ENCODE data around the gene ESRRG. TPM values are rescaled to one million over a fixed set of nuclear protein-coding genes. Genes with fewer than 3 reads are reported as not detected.

ESRRG gene
- total and polyA plus RNA-seq, 3 donors from 2014 or later, result 0.93 to 2.2 (median 1.6) TPM

- Histone ChIP-seq H3K4me1 (no peaks in the 10 kb centered on the region), H3K9me3 (no peaks in the 10 kb centered on the region), H3K36me3 (ENCODE audit: low read depth, missing control alignments) (no peaks in the 10 kb centered on the region), H3K27me3 (no peaks in the 10 kb centered on the region), H3K4me3 (no peak overlapping the region), H3K27ac (no peak overlapping the region)
- no peak for DNase-seq
- intact Hi-C loops (cut with DNase I; ENCODE audit: low total_unique reads), result no loop called here
- TF ChIP-seq, protein P1, sequence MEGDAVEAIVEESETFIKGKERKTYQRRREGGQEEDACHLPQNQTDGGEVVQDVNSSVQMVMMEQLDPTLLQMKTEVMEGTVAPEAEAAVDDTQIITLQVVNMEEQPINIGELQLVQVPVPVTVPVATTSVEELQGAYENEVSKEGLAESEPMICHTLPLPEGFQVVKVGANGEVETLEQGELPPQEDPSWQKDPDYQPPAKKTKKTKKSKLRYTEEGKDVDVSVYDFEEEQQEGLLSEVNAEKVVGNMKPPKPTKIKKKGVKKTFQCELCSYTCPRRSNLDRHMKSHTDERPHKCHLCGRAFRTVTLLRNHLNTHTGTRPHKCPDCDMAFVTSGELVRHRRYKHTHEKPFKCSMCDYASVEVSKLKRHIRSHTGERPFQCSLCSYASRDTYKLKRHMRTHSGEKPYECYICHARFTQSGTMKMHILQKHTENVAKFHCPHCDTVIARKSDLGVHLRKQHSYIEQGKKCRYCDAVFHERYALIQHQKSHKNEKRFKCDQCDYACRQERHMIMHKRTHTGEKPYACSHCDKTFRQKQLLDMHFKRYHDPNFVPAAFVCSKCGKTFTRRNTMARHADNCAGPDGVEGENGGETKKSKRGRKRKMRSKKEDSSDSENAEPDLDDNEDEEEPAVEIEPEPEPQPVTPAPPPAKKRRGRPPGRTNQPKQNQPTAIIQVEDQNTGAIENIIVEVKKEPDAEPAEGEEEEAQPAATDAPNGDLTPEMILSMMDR (IDR thresholded peaks at IDR 0.05), result no peak
- no peak for TF ChIP-seq POLR2A (IDR thresholded peaks at IDR 0.05)
- 59 to 67% methylated on average over 4 of the region's 4 CpGs for WGBS, 2 donors
Measured at GRCh38 chr1:216576234-216576937, 146.8 kb downstream of the ESRRG start.

- H3K27ac ChIP-seq, result no peak overlapping the region
- intact Hi-C loops (cut with DNase I; ENCODE audit: low total_unique reads), result no loop called here
- H3K36me3 ChIP-seq (ENCODE audit: low read depth, missing control alignments), result no peaks in the 10 kb centered on the region
- no peaks in the 10 kb centered on the region for H3K27me3 ChIP-seq
- TF ChIP-seq, protein P1 (IDR thresholded peaks at IDR 0.05), result no peak
- no peak for TF ChIP-seq POLR2A (IDR thresholded peaks at IDR 0.05)
- DNase-seq, result no peak
- no peaks in the 10 kb centered on the region for H3K4me1 ChIP-seq
- WGBS, 2 donors, result 46 to 79% methylated on average over 3 of the region's 3 CpGs
- H3K9me3 ChIP-seq, result no peaks in the 10 kb centered on the region
- no peak overlapping the region for H3K4me3 ChIP-seq
Measured at GRCh38 chr1:216566641-216567205, 156.5 kb downstream of the ESRRG start.

GRCh38 chr1:216563087-216563486 is 160.1 kb downstream of the ESRRG start:
- Histone ChIP-seq H3K9me3 (no peaks in the 10 kb centered on the region), H3K4me3 (no peak overlapping the region), H3K4me1 (no peaks in the 10 kb centered on the region), H3K36me3 (ENCODE audit: low read depth, missing control alignments) (no peaks in the 10 kb centered on the region), H3K27ac (no peak overlapping the region), H3K27me3 (no peaks in the 10 kb centered on the region)
- no peak for DNase-seq
- intact Hi-C loops (cut with DNase I; ENCODE audit: low total_unique reads), result no loop called here
- TF ChIP-seq POLR2A (IDR thresholded peaks at IDR 0.05), result no peak
- TF ChIP-seq, protein P1 (IDR thresholded peaks at IDR 0.05), result no peak
- WGBS, 2 donors, result 78 to 82% methylated on average over 8 of the region's 8 CpGs

DNA sequence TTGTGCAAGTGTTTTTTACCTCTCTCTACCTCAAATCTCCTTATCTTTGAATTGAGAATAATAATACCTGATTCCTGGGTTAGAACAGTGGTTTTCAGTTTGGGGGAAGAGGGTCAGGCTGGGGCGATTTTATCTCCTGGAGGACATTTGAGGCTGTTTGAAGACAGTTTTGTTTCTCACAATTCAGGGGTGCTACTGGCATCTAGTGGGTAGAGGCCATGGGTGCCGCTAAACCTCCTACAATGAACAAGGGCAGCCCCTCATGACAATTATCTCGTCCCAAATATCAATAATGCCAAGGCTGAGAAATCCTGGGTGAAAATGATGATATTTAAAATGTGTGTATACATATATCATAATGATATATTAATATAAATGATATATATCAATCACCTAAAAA is 160.8 kb downstream of the ESRRG start:
- no peaks in the 10 kb centered on the region for H3K27me3 ChIP-seq
- no peaks in the 10 kb centered on the region for H3K9me3 ChIP-seq
- intact Hi-C loops (cut with DNase I; ENCODE audit: low total_unique reads), result no loop called here
- TF ChIP-seq, protein P1 (IDR thresholded peaks at IDR 0.05), result no peak
- no peak for TF ChIP-seq POLR2A (IDR thresholded peaks at IDR 0.05)
- WGBS, 2 donors, result 61 to 63% methylated on average over 3 of the region's 3 CpGs
- DNase-seq, result no peak
- no peaks in the 10 kb centered on the region for H3K36me3 ChIP-seq (ENCODE audit: low read depth, missing control alignments)
- no peak overlapping the region for H3K27ac ChIP-seq
- no peak overlapping the region for H3K4me3 ChIP-seq
- H3K4me1 ChIP-seq, result no peaks in the 10 kb centered on the region

- 82 to 88% methylated on average over 11 of the region's 11 CpGs for WGBS, 2 donors
- no peak for TF ChIP-seq POLR2A (IDR thresholded peaks at IDR 0.05)
- TF ChIP-seq, protein P1 (IDR thresholded peaks at IDR 0.05), result no peak
- Histone ChIP-seq H3K4me1 (no peaks in the 10 kb centered on the region), H3K4me3 (no peak overlapping the region), H3K27ac (no peak overlapping the region), H3K36me3 (ENCODE audit: low read depth, missing control alignments) (no peaks in the 10 kb centered on the region), H3K27me3 (no peaks in the 10 kb centered on the region), H3K9me3 (no peaks in the 10 kb centered on the region)
- intact Hi-C loops (cut with DNase I; ENCODE audit: low total_unique reads), result no loop called here
- DNase-seq, result no peak
Measured at GRCh38 chr1:216560527-216560926, 162.7 kb downstream of the ESRRG start.
